Right kidney (tissue), 9 donors: Measurements from ENCODE around the gene MAP3K19.
"Not testable (repeated sequence)": the region's sequence is repeated elsewhere in the genome, so short reads cannot be mapped to it uniquely, and the experiment has no call there.

Experiments
- DNase-seq: peaks from one replicate; pipeline ENCODE4 v3.0.0-alpha.2; 2016
- long read RNA-seq, 8 donors: transcript quantifications; one replicate each; lab custom pipeline, GENCODE V29; 2026

MAP3K19 gene
- long read RNA-seq, donor 1: 0 reads
- long read RNA-seq, donor 2: 0 reads
- long read RNA-seq, donor 3: 0 reads
- long read RNA-seq, donor 4: 0 reads
- long read RNA-seq, donor 5: 0 reads
- long read RNA-seq, donor 6: 0 reads
- long read RNA-seq, donor 7: 0 reads
- long read RNA-seq, donor 8: 0 reads

DNA sequence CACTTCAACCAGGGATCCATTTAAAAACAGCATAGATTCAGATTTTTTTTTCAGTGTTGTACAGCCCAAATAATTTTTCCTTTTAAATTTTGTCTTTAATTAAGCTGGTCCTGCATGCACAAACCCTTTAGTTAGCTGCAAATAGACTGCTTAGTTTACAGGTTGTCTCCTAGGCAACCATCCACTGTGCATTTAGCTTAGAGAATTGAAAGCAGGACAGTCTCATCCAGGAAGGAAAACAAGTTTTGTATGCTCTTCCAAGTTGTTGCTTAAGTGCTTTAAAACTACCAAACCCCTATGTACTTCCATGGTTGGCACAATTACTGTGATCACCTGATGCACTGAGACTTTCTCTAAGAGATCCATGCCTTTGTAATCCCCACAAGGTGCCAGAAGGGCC lies at the start of gene MAP3K19:
Gene MAP3K19, minus strand, starts transcription at position 148 of the 400 bp plus-strand sequence. CDS start 22,800 bp downstream, outside the sequence.
- DNase-seq: no peak

GRCh38 chr2:135096665-135097446 lies 49.6 kb upstream of the MAP3K19 start:
- DNase-seq: no peak

DNA sequence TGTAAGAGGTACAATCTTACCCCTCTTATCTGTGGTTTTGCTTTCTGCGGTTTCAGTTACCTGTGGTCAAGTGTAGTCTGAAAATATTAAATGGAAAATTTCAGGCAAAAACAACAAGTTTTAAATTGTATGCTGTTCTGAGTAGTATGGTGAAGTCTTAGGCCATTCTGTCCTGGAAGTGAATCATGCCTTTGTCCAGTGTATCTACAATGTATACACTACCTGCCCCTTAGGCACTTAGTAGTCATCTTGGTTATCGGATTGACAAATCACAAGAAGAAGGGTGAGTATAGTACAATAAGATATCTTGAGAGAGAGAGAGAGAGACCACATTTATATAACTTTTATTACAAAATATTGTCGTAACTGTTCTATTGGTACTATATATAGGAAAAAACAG lies 48.3 kb upstream of the MAP3K19 start:
- no peak for DNase-seq

- DNase-seq: no peak
Measured at GRCh38 chr2:135094508-135094907, 47.3 kb upstream of the MAP3K19 start.

DNA sequence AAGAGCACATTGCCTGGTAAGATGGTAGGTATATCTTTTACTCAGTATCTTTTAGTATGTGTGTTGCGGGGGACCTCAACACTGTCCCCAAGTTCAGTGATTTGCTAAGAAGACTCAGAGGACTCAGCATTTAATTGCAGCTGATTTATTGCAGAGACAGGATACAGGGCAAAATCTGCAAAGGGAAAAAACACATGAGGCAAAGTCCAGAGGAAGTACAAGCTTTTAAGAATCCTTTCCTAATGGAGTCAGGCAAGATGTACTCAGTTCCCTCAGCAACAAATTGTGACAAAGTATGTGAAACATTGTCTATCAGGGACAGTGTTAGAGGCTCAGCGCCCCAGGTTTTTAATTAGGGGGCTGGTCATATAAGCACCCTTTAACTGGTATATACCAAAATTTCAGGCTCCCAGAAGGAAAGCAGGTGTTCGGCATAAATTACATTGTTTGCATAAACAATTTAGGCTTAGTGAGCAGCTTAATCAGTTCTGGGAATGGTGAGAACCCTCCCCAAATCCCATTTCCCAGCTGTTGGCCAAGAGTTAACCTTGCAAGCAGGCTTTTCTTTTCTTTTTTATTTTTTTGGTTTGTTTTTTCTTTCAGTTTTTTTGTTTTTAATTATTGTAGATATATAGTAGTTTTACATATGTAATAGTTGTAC lies 46.6 kb upstream of the MAP3K19 start:
- no peak for DNase-seq

- DNase-seq: no peak
Measured at GRCh38 chr2:135093193-135093592, 45.9 kb upstream of the MAP3K19 start.

GRCh38 chr2:135091681-135092080 lies 44.4 kb upstream of the MAP3K19 start:
- DNase-seq: no peak

GRCh38 chr2:135089597-135089996 lies 42.4 kb upstream of the MAP3K19 start:
- not testable (repeated sequence) for DNase-seq

DNA sequence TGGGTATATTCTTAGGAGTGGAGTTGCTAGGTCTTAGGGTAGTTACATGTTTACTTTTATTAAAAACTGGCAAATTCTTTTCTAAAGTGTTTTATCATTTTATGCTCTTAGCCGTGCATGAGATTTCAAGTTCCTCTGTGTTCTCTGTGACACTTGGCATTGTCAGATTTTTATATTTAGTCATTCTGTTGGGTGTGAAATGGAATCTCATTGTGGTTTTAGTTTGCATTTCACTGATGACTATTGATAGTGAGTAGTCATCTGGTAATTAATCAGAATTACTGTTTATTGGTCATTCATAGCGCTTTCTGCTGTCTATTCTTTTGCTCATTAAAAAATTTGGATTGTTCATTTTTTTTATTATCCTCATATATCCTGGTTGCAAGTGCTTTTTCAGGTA lies 39.0 kb upstream of the MAP3K19 start:
- DNase-seq: no peak

- no peak for DNase-seq
Measured at GRCh38 chr2:135078417-135078816, 31.2 kb upstream of the MAP3K19 start.

DNA sequence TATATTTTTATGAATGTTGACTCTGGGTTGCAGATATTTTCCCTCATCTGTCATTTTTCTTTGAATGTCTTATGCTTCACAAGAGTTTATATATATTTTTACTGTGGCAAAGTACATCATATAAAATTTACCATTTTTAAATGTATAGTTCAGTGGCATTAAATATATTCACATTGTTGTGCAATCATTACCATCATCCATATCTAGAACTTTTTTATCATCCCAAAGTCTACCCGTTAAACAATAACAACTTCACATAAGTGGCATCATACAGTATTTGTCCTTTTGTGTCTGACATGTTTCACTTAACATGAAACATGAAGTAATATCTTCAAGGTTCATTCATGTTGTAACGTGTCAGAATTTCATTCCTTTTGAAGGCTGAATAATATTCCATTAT lies 29.3 kb upstream of the MAP3K19 start:
- DNase-seq: no peak

DNA sequence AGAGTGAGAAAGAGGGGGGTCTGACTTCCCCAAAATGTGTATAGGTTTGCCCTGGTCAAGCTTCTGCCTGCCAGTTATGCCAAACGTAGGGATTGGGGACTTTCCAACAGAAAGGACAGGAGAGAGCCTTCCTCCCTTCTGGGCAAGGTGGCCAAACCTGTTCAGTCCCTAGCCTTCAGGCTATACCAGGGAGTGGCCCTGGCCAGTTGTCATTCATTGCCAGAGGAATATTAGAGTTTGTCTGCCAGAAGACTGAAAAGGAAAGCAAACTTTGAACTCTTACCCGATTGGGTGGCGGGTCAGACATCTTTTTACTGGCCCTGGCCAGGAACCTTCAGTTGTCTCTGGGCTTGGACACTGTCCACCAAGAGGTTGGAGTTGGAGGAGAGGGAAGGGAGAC lies 27.0 kb upstream of the MAP3K19 start:
- DNase-seq: no peak

- no peak for DNase-seq
Measured at GRCh38 chr2:135072125-135072997, 25.1 kb upstream of the MAP3K19 start.

DNA sequence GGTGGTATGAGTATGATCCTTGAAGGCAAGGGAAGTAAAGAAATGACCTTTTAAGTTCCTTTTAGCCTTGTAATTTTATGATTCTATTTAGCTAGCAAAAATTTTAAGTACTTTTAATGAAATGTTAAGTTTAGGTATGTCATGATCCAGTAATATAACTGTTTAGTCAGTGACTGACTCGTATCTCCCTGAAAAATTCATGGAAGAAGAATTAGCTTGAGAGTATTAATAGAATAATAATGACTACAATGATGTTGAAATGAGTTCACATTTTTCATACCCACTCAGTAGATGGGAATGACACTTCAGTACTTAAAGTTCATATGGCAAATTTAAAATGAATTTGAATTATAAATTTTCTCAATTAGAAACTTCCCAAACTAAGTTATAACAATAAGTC lies 19.5 kb upstream of the MAP3K19 start:
- no peak for DNase-seq

DNA sequence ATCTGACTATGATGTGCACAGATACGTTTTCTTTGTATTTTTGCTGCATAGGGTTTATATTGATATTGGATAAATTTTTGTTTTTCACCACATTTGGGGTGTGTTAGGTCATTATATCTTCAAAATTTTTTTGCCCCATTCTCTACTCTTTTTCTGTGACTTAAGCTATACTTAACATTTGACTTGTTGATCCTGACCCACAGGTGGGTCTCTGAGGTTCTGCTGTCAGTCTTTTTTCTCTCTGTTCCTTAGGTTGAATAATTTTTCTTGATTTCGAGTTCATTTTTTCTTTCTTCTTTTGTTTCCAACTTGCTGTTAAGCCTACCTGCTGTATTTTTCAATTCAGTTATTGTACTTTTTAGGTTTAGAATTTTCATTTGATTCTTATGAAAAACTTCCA lies 16.9 kb upstream of the MAP3K19 start:
- DNase-seq: no peak

DNA sequence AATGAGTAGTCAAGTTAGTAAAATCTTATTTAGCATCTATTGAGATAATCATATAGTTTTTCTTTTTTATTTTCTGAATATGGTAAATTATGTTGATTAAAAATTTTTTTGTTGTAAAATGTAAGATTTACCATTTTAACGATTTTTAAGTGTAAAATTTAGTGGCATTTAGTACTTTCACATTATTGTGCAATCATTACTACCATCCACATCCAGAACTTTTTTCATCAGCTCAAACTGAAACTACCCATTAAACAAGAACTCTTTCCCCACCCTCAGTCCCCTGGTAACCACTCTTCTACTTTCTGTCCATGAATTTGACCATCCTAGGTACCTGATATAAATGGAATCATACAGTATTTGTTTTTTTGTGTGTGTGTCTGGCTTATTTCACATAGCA lies 16.0 kb upstream of the MAP3K19 start:
- DNase-seq: no peak

GRCh38 chr2:135059577-135059976 lies 12.3 kb upstream of the MAP3K19 start:
- DNase-seq: no peak

DNA sequence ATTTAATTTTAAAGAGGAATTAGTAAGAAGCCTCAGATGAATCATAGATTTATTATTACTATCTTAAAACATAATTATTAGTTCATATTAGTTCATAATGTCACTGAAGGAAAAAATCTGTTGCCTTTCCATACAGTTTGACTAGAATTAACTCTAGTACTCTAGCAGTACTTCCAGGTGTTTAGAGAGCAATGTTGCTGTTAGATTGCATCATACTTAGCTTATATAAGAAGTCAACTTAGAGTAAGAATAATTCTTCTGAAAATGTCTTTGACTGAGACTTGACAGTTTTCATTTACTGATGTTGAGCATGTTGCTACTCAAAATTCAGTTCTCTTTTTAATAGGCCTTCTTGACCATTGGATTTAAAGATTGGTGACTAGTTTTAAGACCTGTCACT lies 9.5 kb upstream of the MAP3K19 start:
- DNase-seq: no peak

DNA sequence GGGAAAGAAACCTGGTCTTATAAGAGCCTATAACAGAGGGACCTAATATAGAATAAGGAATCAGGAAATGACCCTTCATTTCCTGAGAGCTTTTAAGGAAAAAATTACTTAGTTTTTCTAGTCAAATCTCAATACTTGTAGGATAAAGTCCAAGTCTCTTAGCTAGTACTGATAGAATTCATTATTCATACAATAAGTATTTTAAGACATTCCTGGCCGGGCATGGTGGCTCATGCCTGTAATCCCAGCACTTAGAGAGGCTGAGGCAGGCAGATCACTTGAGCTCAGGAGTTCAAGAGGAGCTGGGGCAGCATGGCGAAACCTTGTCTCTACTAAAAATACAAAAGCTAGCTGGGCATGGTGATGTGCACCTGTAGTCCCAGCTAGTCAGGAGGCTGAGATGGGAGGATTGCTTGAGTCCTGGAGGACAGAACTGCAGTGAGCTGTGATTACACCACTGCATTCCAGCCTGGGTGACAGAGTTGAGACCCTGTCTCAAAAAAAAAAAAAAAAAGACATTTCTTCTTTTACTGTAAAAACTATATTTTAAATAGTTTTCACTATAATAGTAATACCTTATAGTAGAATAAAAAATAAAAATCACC lies 8.0 kb upstream of the MAP3K19 start:
- no peak for DNase-seq

DNA sequence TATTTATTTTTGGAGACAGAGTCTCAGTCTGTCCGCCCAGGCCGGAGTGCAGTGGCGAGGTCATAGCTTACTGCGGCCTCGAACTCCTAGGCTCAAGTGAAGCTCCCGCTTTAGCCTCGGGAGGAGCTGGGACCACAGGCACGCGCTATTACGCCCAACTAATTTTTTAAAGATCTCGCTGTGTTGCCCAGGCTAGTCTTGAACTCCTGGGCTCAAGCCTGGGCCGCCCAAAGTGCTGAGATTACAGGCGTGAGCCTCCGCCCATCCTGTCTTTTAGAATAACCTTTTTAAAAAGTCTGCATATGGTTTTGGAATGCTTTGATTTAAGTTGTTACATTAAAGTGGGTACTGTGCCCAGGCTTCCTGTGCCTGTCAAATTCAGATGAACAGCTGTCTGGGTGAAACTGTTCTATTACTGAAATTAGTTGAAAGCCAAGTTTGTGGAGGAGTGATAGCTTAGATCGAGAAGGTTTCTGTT lies 5.8 kb upstream of the MAP3K19 start:
- no peak for DNase-seq

GRCh38 chr2:135052042-135052876 lies 5.0 kb upstream of the MAP3K19 start, which contains the start of gene RAB3GAP1:
RAB3GAP1 (plus strand) TSS chr2:135052292; CDS start chr2:135052308, 16 bp downstream.
- peak; percentile 79 for DNase-seq
